Measurements from ENCODE around the gene PIAS4. TPM values are rescaled to one million over a fixed set of nuclear protein-coding genes. Genes with fewer than 3 reads are reported as not detected.

The PIAS4 gene
- polyA plus RNA-seq, 4 donors = 33.5 to 39.4 (median 38.1) TPM

GRCh38 chr19:4036576-4037300 lies 29.2 kb downstream of the PIAS4 start:
- DNase-seq (ENCODE audit: low read depth in 4 of 4, low spot score in 3 of 4) = no peak

- DNase-seq (ENCODE audit: low read depth in 4 of 4, low spot score in 3 of 4) = no peak
Measured at GRCh38 chr19:4037301-4037949, 29.9 kb downstream of the PIAS4 start.

GRCh38 chr19:4038057-4038456 lies 30.5 kb downstream of the PIAS4 start:
- DNase-seq (ENCODE audit: low read depth in 4 of 4, low spot score in 3 of 4) = no peak

GRCh38 chr19:4038661-4039423 lies 31.3 kb downstream of the PIAS4 start:
- DNase-seq (ENCODE audit: low read depth in 4 of 4, low spot score in 3 of 4) = no peak

- DNase-seq (ENCODE audit: low read depth in 4 of 4, low spot score in 3 of 4) = no peak
Measured at GRCh38 chr19:4042064-4042730, 34.7 kb downstream of the PIAS4 start.

GRCh38 chr19:4042731-4043082 lies 35.2 kb downstream of the PIAS4 start:
- no peak for DNase-seq (ENCODE audit: low read depth in 4 of 4, low spot score in 3 of 4)

- DNase-seq (ENCODE audit: low read depth in 4 of 4, low spot score in 3 of 4) = no peak
Measured at GRCh38 chr19:4043401-4043800, 35.9 kb downstream of the PIAS4 start.

GRCh38 chr19:4043966-4044715 lies 36.6 kb downstream of the PIAS4 start:
- DNase-seq (ENCODE audit: low read depth in 4 of 4, low spot score in 3 of 4) = no peak

- DNase-seq (ENCODE audit: low read depth in 4 of 4, low spot score in 3 of 4) = no peak
Measured at GRCh38 chr19:4044990-4045465, 37.5 kb downstream of the PIAS4 start.

GRCh38 chr19:4045597-4046361 lies 38.2 kb downstream of the PIAS4 start:
- DNase-seq (ENCODE audit: low read depth in 4 of 4, low spot score in 3 of 4) = no peak

GRCh38 chr19:4046362-4046691 lies 38.8 kb downstream of the PIAS4 start:
- no peak for DNase-seq (ENCODE audit: low read depth in 4 of 4, low spot score in 3 of 4)

- no peak for DNase-seq (ENCODE audit: low read depth in 4 of 4, low spot score in 3 of 4)
Measured at GRCh38 chr19:4046946-4047683, 39.6 kb downstream of the PIAS4 start.

GRCh38 chr19:4049432-4049831 lies 41.9 kb downstream of the PIAS4 start:
- DNase-seq (ENCODE audit: low read depth in 4 of 4, low spot score in 3 of 4) = no peak

- DNase-seq (ENCODE audit: low read depth in 4 of 4, low spot score in 3 of 4) = no peak
Measured at GRCh38 chr19:4051175-4052101, 43.9 kb downstream of the PIAS4 start.

GRCh38 chr19:4052114-4052992 lies 44.8 kb downstream of the PIAS4 start:
- DNase-seq (ENCODE audit: low read depth in 4 of 4, low spot score in 3 of 4) = no peak

GRCh38 chr19:4052993-4053422 lies 45.5 kb downstream of the PIAS4 start:
- no peak for DNase-seq (ENCODE audit: low read depth in 4 of 4, low spot score in 3 of 4)

Data from right renal pelvis (tissue), 4 donors.